Measurements from ENCODE around the gene TOGARAM1.

The TOGARAM1 gene

DNA sequence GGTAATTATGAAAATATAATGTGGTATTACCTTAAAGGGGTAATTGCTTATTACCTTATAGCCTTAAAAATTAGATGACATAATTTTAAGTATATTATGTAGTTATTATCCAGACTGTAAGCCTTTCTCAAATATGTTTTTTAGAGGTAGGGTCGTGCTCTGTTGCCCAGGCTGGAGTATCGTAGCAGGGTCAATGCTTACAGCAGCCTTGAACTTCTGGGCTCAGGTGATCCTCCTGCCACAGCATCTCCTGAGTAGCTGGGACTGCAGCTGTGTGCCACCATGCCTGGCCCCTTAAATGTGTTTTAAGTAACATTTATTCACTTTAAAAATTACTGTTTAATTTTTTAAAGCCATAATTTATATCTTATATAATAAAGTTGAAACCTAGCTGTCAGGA lies 132.3 kb downstream of the TOGARAM1 start:
- DNase-seq (ENCODE audit: low read depth, low spot score): no peak

DNA sequence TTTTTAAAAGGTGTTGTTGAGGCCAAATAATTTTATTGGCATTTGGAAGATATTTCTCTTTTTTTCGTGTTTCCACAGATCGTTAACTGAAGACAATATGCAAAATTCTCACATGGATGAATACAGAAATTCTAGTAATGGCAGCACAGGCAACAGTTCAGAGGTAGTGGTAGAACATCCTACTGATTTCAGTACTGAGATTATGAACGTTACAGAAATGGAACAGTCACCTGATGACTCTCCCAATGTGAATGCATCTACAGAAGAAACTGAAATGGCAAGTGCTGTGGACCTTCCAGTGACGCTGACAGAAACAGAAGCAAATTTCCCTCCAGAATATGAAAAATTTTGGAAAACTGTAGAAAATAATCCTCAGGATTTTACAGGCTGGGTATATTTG lies 133.2 kb downstream of the TOGARAM1 start:
- no peak for DNase-seq (ENCODE audit: low read depth, low spot score)

DNA sequence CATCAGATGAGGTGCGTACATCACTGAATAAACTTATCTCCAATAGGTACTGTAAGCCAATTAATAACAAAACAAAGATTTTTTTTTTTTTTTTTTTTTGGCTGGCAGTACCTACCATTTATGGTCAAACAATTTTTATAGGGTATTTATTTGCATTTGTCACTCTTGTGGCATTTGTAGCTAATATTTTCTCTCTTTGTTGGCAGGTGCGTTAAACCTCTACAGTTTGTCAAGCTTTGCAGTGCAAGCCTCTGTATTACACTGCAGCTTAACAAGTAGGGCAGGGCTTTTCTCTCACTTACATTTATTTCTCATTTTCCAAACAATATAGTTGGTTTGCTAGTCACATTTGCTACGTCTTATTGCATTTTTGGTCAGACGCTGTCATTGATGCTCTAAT lies 134.2 kb downstream of the TOGARAM1 start:
- no peak for DNase-seq (ENCODE audit: low read depth, low spot score)

DNA sequence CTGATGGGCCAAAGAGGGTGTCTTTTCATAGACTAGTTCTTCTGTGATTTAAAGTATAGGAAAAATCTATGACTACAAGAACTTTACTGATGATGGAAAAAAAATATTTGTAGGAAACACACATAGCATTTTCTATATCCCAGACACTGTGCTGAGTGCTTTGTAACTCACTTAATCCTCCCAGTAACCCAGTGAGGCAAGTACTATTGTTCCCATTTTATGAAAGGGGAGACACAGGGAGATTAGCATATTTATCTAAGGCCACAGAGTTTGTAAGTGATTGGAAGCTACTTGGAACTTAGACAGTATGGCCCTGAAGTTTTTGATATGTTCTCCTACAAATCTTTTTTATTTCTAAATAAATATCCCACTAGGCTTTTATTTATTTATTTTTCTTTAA lies 141.8 kb downstream of the TOGARAM1 start:
- DNase-seq (ENCODE audit: low read depth, low spot score): no peak

DNA sequence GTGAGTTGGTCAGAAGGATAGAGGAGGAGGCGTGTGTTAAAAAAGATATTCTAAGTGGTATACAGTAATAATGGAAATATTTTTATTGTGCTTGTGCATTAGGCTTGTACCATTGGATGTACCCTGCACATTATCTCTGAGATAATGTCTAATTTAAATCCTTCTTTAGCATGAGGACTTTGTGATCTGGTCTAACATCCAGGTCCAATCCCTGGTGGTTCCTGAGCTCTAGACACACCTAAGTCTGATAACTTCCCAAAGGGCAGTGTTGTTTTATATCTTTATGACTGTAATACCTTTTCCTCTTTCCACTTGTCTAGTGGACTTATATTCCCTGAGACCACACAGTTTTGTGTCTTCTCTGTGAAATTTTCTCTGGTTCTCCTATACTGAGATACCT lies 142.6 kb downstream of the TOGARAM1 start:
- no peak for DNase-seq (ENCODE audit: low read depth, low spot score)

DNA sequence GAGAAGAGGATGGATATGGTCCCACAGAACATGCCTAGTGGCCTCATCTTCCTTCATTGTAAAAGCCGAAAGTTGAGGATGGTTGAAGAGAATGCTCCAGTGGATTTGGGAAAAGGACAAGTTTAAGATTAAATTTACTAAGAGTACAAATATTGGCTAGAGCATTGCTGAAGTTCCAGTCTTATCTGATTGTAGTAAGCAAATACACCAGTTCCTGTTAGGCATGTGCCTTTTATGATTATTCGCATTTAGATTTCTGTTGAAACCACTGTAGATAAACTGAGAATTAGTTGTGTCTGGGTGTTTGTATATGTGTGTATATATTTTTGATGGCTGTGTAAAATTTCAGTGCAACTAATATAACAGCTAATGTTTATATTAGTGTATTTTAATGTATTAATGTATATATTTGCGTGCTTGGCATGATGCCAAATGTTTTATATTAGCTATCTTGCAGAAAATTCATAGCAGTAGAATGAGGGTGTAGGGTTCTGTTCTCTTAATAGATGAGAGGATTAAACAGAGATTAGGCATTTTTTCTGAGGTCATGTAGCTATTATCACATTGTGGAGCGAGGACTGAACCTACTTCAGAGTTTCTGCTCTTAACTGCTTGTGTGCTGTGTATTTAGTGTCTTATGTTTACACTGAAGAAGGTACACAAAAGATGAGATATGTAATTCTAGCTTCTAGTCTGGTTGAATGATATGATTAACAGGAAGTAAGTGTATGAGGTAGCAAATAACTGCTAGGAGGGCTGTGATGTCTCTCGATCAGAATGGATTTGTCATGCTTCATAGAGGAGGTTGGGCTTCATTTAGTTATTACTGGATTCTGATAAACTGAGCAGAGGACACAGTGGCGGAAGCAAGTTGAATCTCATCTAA lies 151.1 kb downstream of the TOGARAM1 start:
- peak; percentile 8 for DNase-seq (ENCODE audit: low read depth, low spot score)

DNA sequence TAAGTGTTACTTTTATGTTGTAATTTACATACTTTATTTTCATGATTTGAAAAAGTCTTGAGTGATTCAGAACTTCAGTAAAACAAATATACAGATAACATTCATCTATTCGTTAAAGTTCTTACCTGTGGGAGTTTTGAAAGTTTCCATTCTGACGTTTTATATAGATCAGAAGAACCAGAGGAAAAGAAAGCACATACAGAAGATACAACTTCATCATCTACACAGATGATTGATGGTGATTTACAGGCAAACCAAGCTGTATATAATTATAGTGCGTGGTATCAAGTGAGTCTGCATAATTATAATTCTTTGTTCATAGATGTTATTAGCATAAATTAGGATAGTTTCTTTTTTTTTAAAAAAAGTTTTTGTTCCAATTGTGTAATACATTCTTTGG lies 152.3 kb downstream of the TOGARAM1 start:
- no peak for DNase-seq (ENCODE audit: low read depth, low spot score)

DNA sequence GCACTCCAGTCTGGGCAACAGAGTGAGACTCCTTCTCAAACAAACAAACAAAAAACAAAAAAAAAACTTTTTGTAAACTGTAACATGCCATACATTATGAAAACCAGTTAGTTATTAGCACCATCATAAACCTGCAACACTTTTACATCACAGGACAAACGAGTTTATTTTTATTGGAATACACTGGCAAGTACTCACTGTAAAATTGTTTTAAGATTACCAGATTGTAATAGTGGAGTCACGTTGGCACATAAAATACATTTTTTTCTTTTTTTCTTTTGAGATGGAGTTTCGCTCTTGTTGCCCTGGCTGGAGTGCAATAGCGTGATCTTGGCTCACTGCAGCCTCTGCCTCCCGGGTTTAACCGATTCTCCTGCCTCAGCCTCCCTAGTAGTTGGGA lies 156.6 kb downstream of the TOGARAM1 start:
- DNase-seq (ENCODE audit: low read depth, low spot score): no peak

DNA sequence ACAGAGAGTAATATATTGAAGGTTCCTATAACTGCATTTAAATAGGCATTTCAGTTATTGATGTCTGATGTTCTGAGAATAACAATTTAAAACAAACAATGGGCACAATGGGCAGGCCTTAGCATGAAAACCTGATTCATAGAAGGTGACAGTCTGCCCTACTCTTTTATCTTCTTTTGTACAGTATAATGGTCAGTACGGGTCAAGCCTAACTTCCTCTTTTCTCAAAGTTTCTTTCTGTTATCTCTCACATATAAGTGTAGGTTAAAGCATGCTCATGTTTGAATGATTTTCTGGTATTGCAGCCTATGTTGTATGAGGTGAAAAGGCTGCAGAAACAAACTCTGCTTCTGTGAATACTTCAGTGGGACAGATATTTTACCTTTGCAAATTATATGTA lies 158.1 kb downstream of the TOGARAM1 start:
- no peak for DNase-seq (ENCODE audit: low read depth, low spot score)

DNA sequence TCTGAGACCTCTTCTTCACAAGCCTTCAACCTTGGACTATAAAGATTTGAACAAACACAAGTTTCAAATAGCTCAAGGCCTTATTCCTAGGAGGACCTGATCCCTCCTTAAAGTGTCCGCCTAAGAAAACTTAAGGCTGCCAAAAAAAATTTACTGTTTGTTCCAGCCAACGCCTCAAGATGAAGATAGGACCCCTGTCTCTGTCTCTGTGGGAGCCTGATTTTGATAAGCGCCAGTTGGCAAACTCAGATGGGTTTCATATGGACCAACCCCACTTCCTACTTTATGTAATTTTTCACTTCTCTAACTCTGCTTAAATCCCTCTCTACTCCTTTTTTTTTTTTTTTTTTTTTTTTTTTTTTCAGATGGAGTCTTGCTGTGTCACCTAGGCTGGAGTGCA lies 161.3 kb downstream of the TOGARAM1 start:
- no peak for DNase-seq (ENCODE audit: low read depth, low spot score)
